Adrenal gland (tissue), 12 donors: ENCODE results near the gene KIFC3. TPM values are rescaled to one million over a fixed set of nuclear protein-coding genes. Genes with fewer than 3 reads are reported as not detected.

Source experiments
- DNase-seq, 7 donors: peaks; one replicate each; pipeline ENCODE4 v3.0.0-alpha.2; 2019 to 2020
- H3K27ac ChIP-seq, 5 donors: fragments of 200-600 bp; sonication (generic) in 4 of 5; 1 replicate in 3 of 5; 2 replicates in 2 of 5; pipeline versions ENCODE4 v1.5.1 to v1.8.0; 2016 to 2020; ENCODE audit warnings: mild to moderate bottlenecking in 1 of 5
- H3K27me3 ChIP-seq: fragments of 200-600 bp; 2 replicates; pipeline ENCODE4 v1.8.0; 2021
- H3K36me3 ChIP-seq, 2 donors: fragments of 200-600 bp; replicated peaks in 1 of 2; 1 replicate in 1 of 2; 2 replicates in 1 of 2; pipeline versions ENCODE4 v1.5.1 to v1.8.0; 2018 to 2022
- H3K4me1 ChIP-seq, 2 donors: fragments of 200-600 bp; replicated peaks in 1 of 2; 1 replicate in 1 of 2; 2 replicates in 1 of 2; pipeline versions ENCODE4 v1.5.1 to v1.8.0; 2018 to 2021
- H3K4me3 ChIP-seq, 4 donors: fragments of 200-600 bp; sonication (generic) in 3 of 4; one replicate each; pipeline ENCODE4 v1.5.1; 2016 to 2018
- H3K9me3 ChIP-seq, 3 donors: fragments of 200-600 bp; sonication (generic) in 1 of 3; replicated peaks in 1 of 3; 1 replicate in 2 of 3; 2 replicates in 1 of 3; pipeline versions ENCODE4 v1.5.1 to v1.8.0; 2016 to 2021
- POLR2A ChIP-seq, 2 donors: fragments of 450-650 bp; IDR thresholded peaks; one replicate each; pipeline ENCODE4 v1.6.1; 2017; ENCODE audit warnings: antibody characterized with exemption in 2 of 2, mild to moderate bottlenecking in 2 of 2, moderate library complexity in 1 of 2
- WGBS, 4 donors: extraction: QIAGEN DNeasy Blood & Tissue Kit in 2 of 4; methylation state at CpG; one replicate each; pipeline versions ENCODE4 v1.1.5 to v1.1.7; 2013 to 2017; 5-methylcytosine and 5-hydroxymethylcytosine counted together
- intact Hi-C, 2 donors: fragments of 100-400 bp; cut with DNase I; formaldehyde crosslinking; loops; one replicate each; pipeline versions ENCODE4 v1.14.1 to v1.15.0; 2022 to 2023
- microRNA-seq, 3 donors: library from miRNA; unstranded; fragments of <30 nt; microRNA quantifications; one replicate each; pipeline ENCODE4, GENCODE V29; 2017 to 2020
- polyA plus RNA-seq, 3 donors: library from polyadenylated mRNA; stranded (reverse); fragments of 200-250 nt in 2 of 3; fragments of 350-450 nt in 1 of 3; fragmentation: Illumina TruSeq in 1 of 3; extraction: RNeasy Lipid Tissue Mini Kit (QIAGEN cat#74804) in 1 of 3; gene quantifications; one replicate each; pipeline ENCODE4 v1.2.3, GENCODE V29; 2013 to 2014
- small RNA-seq, 2 donors: library from RNA; depleted of rRNA; stranded (forward); fragments of <200 nt; gene quantifications; one replicate each; pipeline ENCODE3, GENCODE V24; 2016
- total RNA-seq, 9 donors: library from RNA; depleted of rRNA in 4 of 9; stranded (reverse); fragments of >200 nt in 4 of 9; fragments of 120-200 nt in 1 of 9; fragmentation: NEBNext Ultra II Directional in 1 of 9; extraction: Animal tissue kit (Norgen Biotek cat#: 25700) in 1 of 9; gene quantifications; one replicate each; pipeline versions ENCODE4 v1.1.0 to v1.2.4, GENCODE V29; 2013 to 2023
- TF ChIP-seq, protein P1 (sequence below), 6 experiments: fragments of 450-650 bp in 4 of 6; fragments of 200-600 bp in 2 of 6; sonication (generic) in 1 of 6; IDR thresholded peaks; 1 replicate in 5 of 6; 2 replicates in 1 of 6; pipeline versions ENCODE4 v1.5.1 to v1.8.0; 2016 to 2021; ENCODE audit warnings: antibody characterized with exemption in 6 of 6, mild to moderate bottlenecking in 2 of 6, moderate library complexity in 1 of 6
- donor health status: healthy with polysubstance abuse.
- donor health status: Bipolar disorder and iron deficiency.
- donor health status: DM: yes; HTN: yes; CAD: no.
- donor health status: DM: no; HTN: no; CAD: no.
- donor health status: DM: no; HTN: no; CAD: no.
- donor health status: DM: yes; HTN: yes; CAD: no.

Gene KIFC3
- total and polyA plus RNA-seq, 12 donors = 15.5 to 130 (median 60.0) TPM

DNA sequence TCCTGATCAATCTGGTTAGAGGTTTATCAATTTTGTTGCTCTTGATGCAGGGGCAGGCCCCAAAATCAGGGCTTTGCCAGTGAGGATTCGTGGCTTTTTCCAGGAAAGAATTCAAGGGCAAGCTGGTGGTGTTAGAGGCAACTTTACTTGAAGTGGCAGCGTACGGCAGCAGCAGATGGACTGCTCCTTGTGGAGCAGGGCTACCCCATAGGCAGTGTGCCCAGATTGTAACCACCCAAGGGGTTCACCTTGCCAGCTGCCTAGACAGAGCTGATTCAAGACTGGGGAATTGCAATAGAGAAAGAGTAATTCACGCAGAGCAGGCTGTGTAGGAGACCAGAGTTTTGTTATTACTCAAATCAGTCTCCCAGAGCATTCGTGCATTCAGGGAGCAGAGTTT, 90.9 kb downstream of the KIFC3 start:
- Histone ChIP-seq H3K4me1 (no peaks in the 10 kb centered on the region), H3K9me3 (no peaks in the 10 kb centered on the region), H3K27ac (no peak overlapping the region), H3K27me3 (no peaks in the 10 kb centered on the region), H3K36me3 (no peaks in the 10 kb centered on the region), H3K4me3 (no peak overlapping the region)
- TF ChIP-seq, protein P1, sequence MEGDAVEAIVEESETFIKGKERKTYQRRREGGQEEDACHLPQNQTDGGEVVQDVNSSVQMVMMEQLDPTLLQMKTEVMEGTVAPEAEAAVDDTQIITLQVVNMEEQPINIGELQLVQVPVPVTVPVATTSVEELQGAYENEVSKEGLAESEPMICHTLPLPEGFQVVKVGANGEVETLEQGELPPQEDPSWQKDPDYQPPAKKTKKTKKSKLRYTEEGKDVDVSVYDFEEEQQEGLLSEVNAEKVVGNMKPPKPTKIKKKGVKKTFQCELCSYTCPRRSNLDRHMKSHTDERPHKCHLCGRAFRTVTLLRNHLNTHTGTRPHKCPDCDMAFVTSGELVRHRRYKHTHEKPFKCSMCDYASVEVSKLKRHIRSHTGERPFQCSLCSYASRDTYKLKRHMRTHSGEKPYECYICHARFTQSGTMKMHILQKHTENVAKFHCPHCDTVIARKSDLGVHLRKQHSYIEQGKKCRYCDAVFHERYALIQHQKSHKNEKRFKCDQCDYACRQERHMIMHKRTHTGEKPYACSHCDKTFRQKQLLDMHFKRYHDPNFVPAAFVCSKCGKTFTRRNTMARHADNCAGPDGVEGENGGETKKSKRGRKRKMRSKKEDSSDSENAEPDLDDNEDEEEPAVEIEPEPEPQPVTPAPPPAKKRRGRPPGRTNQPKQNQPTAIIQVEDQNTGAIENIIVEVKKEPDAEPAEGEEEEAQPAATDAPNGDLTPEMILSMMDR (IDR thresholded peaks at IDR 0.05) = no peak
- TF ChIP-seq POLR2A (IDR thresholded peaks at IDR 0.05) = no peak
- intact Hi-C loops = no loop called here
- 86 to 92% (median 89%) methylated on average over 4 to 5 of the region's 5 CpGs for WGBS, 4 donors
- no peak for DNase-seq

DNA sequence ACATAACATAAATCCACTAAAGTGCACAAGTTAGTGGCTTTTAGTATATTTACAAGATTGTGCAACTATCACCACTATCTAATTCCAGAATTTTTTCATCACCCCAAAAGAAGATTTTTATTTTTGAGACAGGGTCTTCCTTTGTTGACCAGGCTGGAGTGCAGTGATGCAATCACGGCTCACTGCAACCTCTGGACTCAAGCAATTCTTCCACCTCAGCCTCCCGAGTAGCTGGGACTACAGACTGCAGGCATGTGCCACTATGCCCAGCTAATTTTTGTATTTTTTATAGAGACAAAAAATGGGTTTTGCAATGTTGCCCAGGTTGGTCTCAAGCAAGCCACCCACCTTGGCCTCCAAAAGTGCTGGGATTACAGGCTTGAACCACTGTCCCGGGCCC, 92.6 kb downstream of the KIFC3 start:
- Histone ChIP-seq H3K4me3 (no peak overlapping the region), H3K4me1 (no peaks in the 10 kb centered on the region), H3K36me3 (no peaks in the 10 kb centered on the region), H3K27me3 (no peaks in the 10 kb centered on the region), H3K9me3 (no peaks in the 10 kb centered on the region), H3K27ac (no peak overlapping the region)
- DNase-seq = no peak
- TF ChIP-seq, protein P1 (IDR thresholded peaks at IDR 0.05) = no peak
- no peak for TF ChIP-seq POLR2A (IDR thresholded peaks at IDR 0.05)
- intact Hi-C loops = no loop called here
- 88 to 97% (median 91%) methylated on average over 3 of the region's 3 CpGs for WGBS, 4 donors

Small RNAs within 50 kb of the gene (microRNA-seq; reads per million reads assigned to microRNA genes)
- gene MIR6772 = 0.38 to 0.85 (median 0.45) reads per million in 3 donors

Small RNAs within 50 kb of the gene (small RNA-seq; reads per million reads assigned to genes)
- gene MIR6772 (0 to 0.25 reads per million in 2 donors), gene RNU6-20P (0 reads per million in 2 donors)

Other genes starting within 250 kb of the KIFC3 start
- gene ADGRG1, start 173.9 kb downstream of the KIFC3 start, total RNA-seq = 10 to 100 TPM in 8 of 9 donors, 1 to 10 TPM in 1; 1.8 to 69.9 (median 43.2) TPM
- gene ADGRG1, start 173.9 kb downstream of the KIFC3 start, polyA plus RNA-seq = 10 to 100 TPM; 14.7 to 45.0 (median 19.8) TPM
- 1 to 10 TPM in 1 of 9 donors, under 1 TPM in 4, not detected in 4; 0.14 to 1.5 (median 0.50) TPM for gene ADGRG3, start 134.2 kb downstream of the KIFC3 start, total RNA-seq
- gene ADGRG3, start 134.2 kb downstream of the KIFC3 start, polyA plus RNA-seq = 1 to 10 TPM in 1 of 3 donors, under 1 TPM in 2; 0.20 to 2.0 (median 0.40) TPM
- under 1 TPM in 1 of 9 donors, not detected in 8; 0.33 TPM for gene DRC7, start 107.7 kb downstream of the KIFC3 start, total RNA-seq
- gene DRC7, start 107.7 kb downstream of the KIFC3 start, polyA plus RNA-seq = under 1 TPM in 2 of 3 donors, not detected in 1; 0.03 to 0.72 TPM
- gene KATNB1, start 66.7 kb downstream of the KIFC3 start, total RNA-seq = 10 to 100 TPM; 17.9 to 85.6 (median 22.2) TPM
- 10 to 100 TPM; 12.9 to 19.9 (median 19.1) TPM for gene KATNB1, start 66.7 kb downstream of the KIFC3 start, polyA plus RNA-seq
- gene CNGB1, start 168.6 kb upstream of the KIFC3 start, total RNA-seq = 1 to 10 TPM in 3 of 9 donors, under 1 TPM in 1, not detected in 5; 0.84 to 2.4 (median 1.8) TPM
- 1 to 10 TPM in 1 of 3 donors, under 1 TPM in 2; 0.67 to 1.9 (median 0.99) TPM for gene CNGB1, start 168.6 kb upstream of the KIFC3 start, polyA plus RNA-seq
- gene ZNF319, start 198.2 kb upstream of the KIFC3 start, total RNA-seq = 10 to 100 TPM in 6 of 9 donors, 1 to 10 TPM in 3; 2.3 to 17.9 (median 10.5) TPM
- gene ZNF319, start 198.2 kb upstream of the KIFC3 start, polyA plus RNA-seq = 1 to 10 TPM; 3.2 to 5.0 (median 3.3) TPM
- gene USB1, start 198.9 kb upstream of the KIFC3 start, total RNA-seq = 100 to 1,000 TPM in 1 of 9 donors, 10 to 100 TPM in 8; 38.7 to 273 (median 54.3) TPM
- 10 to 100 TPM; 26.9 to 38.6 (median 37.2) TPM for gene USB1, start 198.9 kb upstream of the KIFC3 start, polyA plus RNA-seq
- 10 to 100 TPM in 3 of 9 donors, 1 to 10 TPM in 6; 5.3 to 11.4 (median 7.3) TPM for gene MMP15, start 223.3 kb upstream of the KIFC3 start, total RNA-seq
- gene MMP15, start 223.3 kb upstream of the KIFC3 start, polyA plus RNA-seq = 1 to 10 TPM; 2.5 to 8.6 (median 7.0) TPM